K562 (cell line): Measurements from ENCODE around the gene FYB1. TPM values are rescaled to one million over a fixed set of nuclear protein-coding genes. Genes with fewer than 3 reads are reported as not detected.
A peak's percentile ranks its signal among the peaks of the same experiment; 100 is the strongest.

ENCODE experiments used
- CBFA2T2 ChIP-seq: fragments of 450-650 bp; conservative IDR thresholded peaks from 2 replicates; pipeline ENCODE4 v1.6.1; 2017; ENCODE audit warnings: mild to moderate bottlenecking
- CHD4 ChIP-seq: fragments of 200-600 bp; sonication (generic); IDR thresholded peaks from 3 replicates; pipeline ENCODE4 v1.6.1; 2012; ENCODE audit warnings: low read depth, mild to moderate bottlenecking, mixed read lengths, low read length, inconsistent platforms; ENCODE audit not compliant: insufficient read depth, insufficient replicate concordance, poor library complexity, severe bottlenecking
- DPF2 ChIP-seq: fragments of 450-650 bp; IDR thresholded peaks from 2 replicates; pipeline ENCODE4 v1.6.1; 2016
- EP300 ChIP-seq: IDR thresholded peaks from 2 replicates; pipeline ENCODE4 v1.6.1; 2012; ENCODE audit warnings: low read length, improper control_type of control experiment
- ERF ChIP-seq: fragments of 450-650 bp; formaldehyde crosslinking; IDR thresholded peaks from 2 replicates; pipeline ENCODE4 v1.4.0; 2020; ENCODE audit warnings: mild to moderate bottlenecking, mixed read lengths
- HCFC1 ChIP-seq: IDR thresholded peaks from 2 replicates; pipeline ENCODE4 v1.6.1; 2012; ENCODE audit warnings: low read depth, low read length, improper control_type of control experiment
- HDAC1 ChIP-seq, 2 experiments: fragments of 450-650 bp; IDR thresholded peaks; 2 replicates each; pipeline ENCODE4 v1.6.1; 2016 to 2017; ENCODE audit warnings: inconsistent platforms in 1 of 2, mild to moderate bottlenecking in 1 of 2, moderate library complexity in 1 of 2
- HEY1 ChIP-seq: fragments of 250-450 bp; sonication (Bioruptor Pico); IDR thresholded peaks from 2 replicates; pipeline ENCODE4 v1.5.0; 2020; ENCODE audit warnings: mild to moderate bottlenecking, moderate library complexity, borderline replicate concordance
- KDM1A ChIP-seq, 2 experiments: fragments of 450-650 bp; IDR thresholded peaks; 2 replicates each; pipeline ENCODE4 v1.6.1; 2016; ENCODE audit warnings: mild to moderate bottlenecking in 2 of 2
- LCOR ChIP-seq: sonication (generic); formaldehyde crosslinking; IDR thresholded peaks from 2 replicates; pipeline ENCODE4 v1.8.0; 2022; ENCODE audit warnings: mild to moderate bottlenecking, missing genetic modification reagents
- MCM7 ChIP-seq, 2 experiments: fragments of 450-650 bp; IDR thresholded peaks; 2 replicates each; pipeline ENCODE4 v1.6.1; 2016 to 2018
- MTA2 ChIP-seq: fragments of 450-650 bp; IDR thresholded peaks from 2 replicates; pipeline ENCODE4 v1.6.1; 2016; ENCODE audit warnings: low read depth
- MTF1 ChIP-seq: fragments of 250-450 bp; sonication (Bioruptor Pico); IDR thresholded peaks from 2 replicates; pipeline ENCODE4 v1.9.0; 2021; ENCODE audit warnings: moderate library complexity, mild to moderate bottlenecking, inconsistent platforms, borderline replicate concordance
- NFE2 ChIP-seq: IDR thresholded peaks from 2 replicates; pipeline ENCODE4 v1.6.1; 2014; ENCODE audit warnings: antibody characterized with exemption, low read depth
- NFIC ChIP-seq: fragments of 450-650 bp; IDR thresholded peaks from 2 replicates; pipeline ENCODE4 v1.6.1; 2017; ENCODE audit warnings: mild to moderate bottlenecking, inconsistent platforms
- NR2C1 ChIP-seq, 2 experiments: fragments of 450-650 bp; IDR thresholded peaks; 2 replicates each; pipeline ENCODE4 v1.6.1; 2017; ENCODE audit warnings: mild to moderate bottlenecking in 2 of 2, antibody characterized with exemption in 1 of 2, inconsistent platforms in 1 of 2, missing compliant biosample characterization in 1 of 2, missing genetic modification characterization in 1 of 2
- POLR3A ChIP-seq: IDR thresholded peaks from 2 replicates; pipeline ENCODE4 v1.6.1; 2011; ENCODE audit warnings: borderline replicate concordance, mild to moderate bottlenecking, moderate library complexity; ENCODE audit not compliant: insufficient read length, insufficient read depth; ENCODE audit errors: extremely low read depth
- TEAD1 ChIP-seq, 2 experiments: fragments of 450-650 bp in 1 of 2; sonication (generic) in 1 of 2; formaldehyde crosslinking; IDR thresholded peaks; 2 replicates each; pipeline versions ENCODE4 v1.4.0 to v1.8.0; 2020 to 2022; ENCODE audit warnings: mild to moderate bottlenecking in 2 of 2, missing genetic modification reagents in 1 of 2
- TSC22D4 ChIP-seq: fragments of 450-650 bp; IDR thresholded peaks from 2 replicates; pipeline ENCODE4 v1.6.1; 2016; ENCODE audit warnings: missing genetic modification characterization, missing biosample characterization, control low read depth
- ZNF431 ChIP-seq: sonication (generic); formaldehyde crosslinking; IDR thresholded peaks from 2 replicates; pipeline ENCODE4 v1.8.0; 2022; ENCODE audit warnings: mild to moderate bottlenecking, missing genetic modification reagents
- ZNF695 ChIP-seq: fragments of 450-650 bp; formaldehyde crosslinking; IDR thresholded peaks from 2 replicates; pipeline ENCODE4 v1.4.0; 2020; ENCODE audit warnings: mild to moderate bottlenecking, moderate library complexity
- ZNF75A ChIP-seq: fragments of 450-650 bp; formaldehyde crosslinking; IDR thresholded peaks from 2 replicates; pipeline ENCODE4 v1.4.0; 2020; ENCODE audit warnings: mild to moderate bottlenecking
- polyA plus RNA-seq, 8 experiments: library from polyadenylated mRNA; depleted of rRNA in 4 of 8; stranded (reverse) in 5 of 8; unstranded in 3 of 8; fragments of >200 nt; fragmentation: Nextera tagmentation in 2 of 8; fragmentation: Illumina TruSeq in 1 of 8; extraction: Ambion mirVana in 2 of 8; extraction: Trizol in 1 of 8; gene quantifications; 2 replicates each; pipeline versions ENCODE4 v1.2.1 to v1.2.3, GENCODE V29; 2011 to 2014; ENCODE audit warnings: inconsistent platforms in 1 of 8, missing spikeins in 1 of 8
- total RNA-seq, 7 experiments: library from RNA; depleted of rRNA in 6 of 7; stranded (reverse); fragments of >200 nt in 6 of 7; fragmentation: Illumina TruSeq in 2 of 7; extraction: Trizol in 2 of 7; gene quantifications; 2 replicates each; pipeline versions ENCODE4 v1.2.1 to v1.2.3, GENCODE V29; 2011 to 2021; ENCODE audit warnings: low replicate concordance in 1 of 7
- TF ChIP-seq, protein P1 (sequence below): fragments of 450-650 bp; formaldehyde crosslinking; IDR thresholded peaks from 2 replicates; pipeline ENCODE4 v1.4.0; 2022; ENCODE audit warnings: missing genetic modification characterization
- TF ChIP-seq, protein P2 (sequence below), 2 experiments: IDR thresholded peaks; 2 replicates each; pipeline ENCODE4 v1.6.1; 2012; ENCODE audit warnings: improper control_type of control experiment in 2 of 2, low read depth in 2 of 2, low read length in 2 of 2, borderline replicate concordance in 1 of 2
- TF ChIP-seq, protein P3 (sequence below): fragments of 450-650 bp; IDR thresholded peaks from 2 replicates; pipeline ENCODE4 v1.6.1; 2017; ENCODE audit warnings: mild to moderate bottlenecking, moderate library complexity

Gene FYB1
- total and polyA plus RNA-seq, 9 of the 15 experiments (the other 6 are each of a cell fraction or from before 2014, with no cell fraction given): 4.7 to 31.5 (median 9.7) TPM

DNA sequence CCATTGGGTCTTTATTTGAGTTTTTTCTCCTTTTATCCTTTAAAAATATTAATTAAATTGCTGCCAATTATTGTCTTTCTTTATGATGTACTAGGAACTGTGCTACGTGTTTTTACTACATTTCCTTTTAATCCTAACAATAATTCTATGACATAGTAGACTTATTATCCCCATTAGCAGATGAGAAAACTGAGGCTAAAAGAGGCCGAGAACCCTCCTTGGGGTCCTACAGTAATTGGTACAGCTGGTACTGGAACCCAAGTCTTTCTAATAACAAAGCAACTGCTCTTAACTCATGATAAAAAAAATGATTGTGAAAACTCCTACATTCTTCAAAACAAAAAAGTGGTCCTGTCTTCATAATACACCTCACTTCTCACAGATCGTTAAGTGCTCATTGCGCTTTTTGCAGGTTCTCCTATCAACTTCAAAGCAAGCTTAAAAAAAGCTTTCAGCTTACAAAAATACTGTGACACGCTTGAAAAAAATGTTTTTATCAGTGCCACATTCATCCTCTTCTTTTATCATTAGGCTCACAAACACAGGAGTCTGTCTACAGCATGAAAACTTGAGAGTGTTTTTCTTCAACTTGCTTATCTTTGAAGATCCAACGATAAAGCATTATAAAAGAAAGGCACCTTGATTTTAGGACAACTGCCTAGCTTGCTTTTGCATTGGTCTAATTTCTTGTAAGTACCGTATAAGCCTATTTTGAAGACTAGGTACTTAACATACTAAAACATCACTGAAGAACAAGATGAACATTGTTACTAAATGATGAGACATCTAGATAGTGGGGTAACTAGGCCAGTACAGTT, 32.4 kb downstream of the FYB1 start (continued):
- peak; percentile 64 to 73 for TF ChIP-seq KDM1A (IDR thresholded peaks at IDR 0.05)
- TF ChIP-seq, protein P1, sequence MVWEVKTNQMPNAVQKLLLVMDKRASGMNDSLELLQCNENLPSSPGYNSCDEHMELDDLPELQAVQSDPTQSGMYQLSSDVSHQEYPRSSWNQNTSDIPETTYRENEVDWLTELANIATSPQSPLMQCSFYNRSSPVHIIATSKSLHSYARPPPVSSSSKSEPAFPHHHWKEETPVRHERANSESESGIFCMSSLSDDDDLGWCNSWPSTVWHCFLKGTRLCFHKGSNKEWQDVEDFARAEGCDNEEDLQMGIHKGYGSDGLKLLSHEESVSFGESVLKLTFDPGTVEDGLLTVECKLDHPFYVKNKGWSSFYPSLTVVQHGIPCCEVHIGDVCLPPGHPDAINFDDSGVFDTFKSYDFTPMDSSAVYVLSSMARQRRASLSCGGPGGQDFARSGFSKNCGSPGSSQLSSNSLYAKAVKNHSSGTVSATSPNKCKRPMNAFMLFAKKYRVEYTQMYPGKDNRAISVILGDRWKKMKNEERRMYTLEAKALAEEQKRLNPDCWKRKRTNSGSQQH (CRISPR knock-in tag): no peak
- TF ChIP-seq TSC22D4: no peak
- TF ChIP-seq EP300: peak; percentile 64; the same call in 1 of the 2 replicates
- TF ChIP-seq, protein P2, sequence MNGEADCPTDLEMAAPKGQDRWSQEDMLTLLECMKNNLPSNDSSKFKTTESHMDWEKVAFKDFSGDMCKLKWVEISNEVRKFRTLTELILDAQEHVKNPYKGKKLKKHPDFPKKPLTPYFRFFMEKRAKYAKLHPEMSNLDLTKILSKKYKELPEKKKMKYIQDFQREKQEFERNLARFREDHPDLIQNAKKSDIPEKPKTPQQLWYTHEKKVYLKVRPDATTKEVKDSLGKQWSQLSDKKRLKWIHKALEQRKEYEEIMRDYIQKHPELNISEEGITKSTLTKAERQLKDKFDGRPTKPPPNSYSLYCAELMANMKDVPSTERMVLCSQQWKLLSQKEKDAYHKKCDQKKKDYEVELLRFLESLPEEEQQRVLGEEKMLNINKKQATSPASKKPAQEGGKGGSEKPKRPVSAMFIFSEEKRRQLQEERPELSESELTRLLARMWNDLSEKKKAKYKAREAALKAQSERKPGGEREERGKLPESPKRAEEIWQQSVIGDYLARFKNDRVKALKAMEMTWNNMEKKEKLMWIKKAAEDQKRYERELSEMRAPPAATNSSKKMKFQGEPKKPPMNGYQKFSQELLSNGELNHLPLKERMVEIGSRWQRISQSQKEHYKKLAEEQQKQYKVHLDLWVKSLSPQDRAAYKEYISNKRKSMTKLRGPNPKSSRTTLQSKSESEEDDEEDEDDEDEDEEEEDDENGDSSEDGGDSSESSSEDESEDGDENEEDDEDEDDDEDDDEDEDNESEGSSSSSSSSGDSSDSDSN (IDR thresholded peaks at IDR 0.05; ENCODE audit: borderline replicate concordance in 1 of 2, low read depth in 2 of 2, low read length in 2 of 2): peak in 1 of 2 experiments; percentile 38; a peak in 1 of 4 replicates
- peak; percentile 75 for TF ChIP-seq CBFA2T2
- TF ChIP-seq HDAC1 (IDR thresholded peaks at IDR 0.05): peak in 1 of 2 experiments; percentile 54; a peak in 1 of 4 replicates
- TF ChIP-seq MTA2: peak; percentile 46; the same call in 1 of the 2 replicates
- TF ChIP-seq CHD4: peak; percentile 96
- TF ChIP-seq NR2C1 (IDR thresholded peaks at IDR 0.05): no peak
- TF ChIP-seq NR2C1 (tag; IDR thresholded peaks at IDR 0.05): no peak
- no peak for TF ChIP-seq POLR3A
- TF ChIP-seq TEAD1 (CRISPR knock-in tag; IDR thresholded peaks at IDR 0.05): 0 out of 4 replicates have a peak, but pooled peaks of 1 of the 2 experiments have one; percentile 37
- TF ChIP-seq HCFC1: no peak
- no peak for TF ChIP-seq ZNF75A
- no peak for TF ChIP-seq ZNF431
- no peak for TF ChIP-seq ZNF695 (CRISPR knock-in tag)
- TF ChIP-seq LCOR: no peak
- peak; percentile 36 for TF ChIP-seq NFIC
- TF ChIP-seq MCM7 (IDR thresholded peaks at IDR 0.05): no peak
- TF ChIP-seq NFE2: no peak
- TF ChIP-seq DPF2: peak; percentile 85
- no peak for TF ChIP-seq MTF1 (CRISPR knock-in tag)
- TF ChIP-seq ERF (CRISPR knock-in tag): no peak
- TF ChIP-seq, protein P3, sequence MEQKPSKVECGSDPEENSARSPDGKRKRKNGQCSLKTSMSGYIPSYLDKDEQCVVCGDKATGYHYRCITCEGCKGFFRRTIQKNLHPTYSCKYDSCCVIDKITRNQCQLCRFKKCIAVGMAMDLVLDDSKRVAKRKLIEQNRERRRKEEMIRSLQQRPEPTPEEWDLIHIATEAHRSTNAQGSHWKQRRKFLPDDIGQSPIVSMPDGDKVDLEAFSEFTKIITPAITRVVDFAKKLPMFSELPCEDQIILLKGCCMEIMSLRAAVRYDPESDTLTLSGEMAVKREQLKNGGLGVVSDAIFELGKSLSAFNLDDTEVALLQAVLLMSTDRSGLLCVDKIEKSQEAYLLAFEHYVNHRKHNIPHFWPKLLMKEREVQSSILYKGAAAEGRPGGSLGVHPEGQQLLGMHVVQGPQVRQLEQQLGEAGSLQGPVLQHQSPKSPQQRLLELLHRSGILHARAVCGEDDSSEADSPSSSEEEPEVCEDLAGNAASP: no peak
- no peak for TF ChIP-seq HEY1 (CRISPR knock-in tag)
